Karpas-422 (cell line): Measurements from ENCODE around the gene NAB1. TPM values are rescaled to one million over a fixed set of nuclear protein-coding genes. Genes with fewer than 3 reads are reported as not detected.

ENCODE experiments used
- DNase-seq: peaks from one replicate; pipeline ENCODE4 v3.0.0-alpha.2; 2015
- H2AFZ ChIP-seq: fragments of 200-600 bp; sonication (generic); 2 replicates; pipeline ENCODE4 v1.6.1; 2014; ENCODE audit warnings: antibody characterized with exemption, low read length, mixed read lengths
- H3K27ac ChIP-seq: fragments of 200-600 bp; sonication (generic); 2 replicates; pipeline ENCODE4 v1.5.1; 2014; ENCODE audit warnings: mild to moderate bottlenecking, low read length, moderate library complexity
- H3K27me3 ChIP-seq: fragments of 200-600 bp; sonication (generic); 2 replicates; pipeline ENCODE4 v1.6.1; 2014; ENCODE audit warnings: low read length, mixed read lengths
- H3K36me3 ChIP-seq: fragments of 200-600 bp; sonication (generic); 2 replicates; pipeline ENCODE4 v1.6.1; 2014; ENCODE audit warnings: low read length, mixed read lengths; ENCODE audit not compliant: insufficient read depth
- H3K4me1 ChIP-seq: fragments of 200-600 bp; sonication (generic); 2 replicates; pipeline ENCODE4 v1.6.1; 2014; ENCODE audit warnings: mild to moderate bottlenecking, low read length, mixed read lengths
- H3K4me2 ChIP-seq: fragments of 200-600 bp; sonication (generic); 2 replicates; pipeline ENCODE4 v1.6.1; 2014; ENCODE audit warnings: low read length, low read depth, mild to moderate bottlenecking; ENCODE audit not compliant: poor library complexity, severe bottlenecking
- H3K4me3 ChIP-seq: fragments of 200-600 bp; sonication (generic); 2 replicates; pipeline ENCODE4 v1.5.1; 2014; ENCODE audit warnings: mild to moderate bottlenecking, antibody characterized with exemption, low read length, mixed read lengths
- H3K79me2 ChIP-seq: fragments of 200-600 bp; sonication (generic); 2 replicates; pipeline ENCODE4 v1.6.1; 2014; ENCODE audit warnings: mild to moderate bottlenecking, low read length, mixed read lengths
- H3K9ac ChIP-seq: fragments of 200-600 bp; sonication (generic); 2 replicates; pipeline ENCODE4 v1.6.0; 2014; ENCODE audit warnings: low read length
- H3K9me2 ChIP-seq: fragments of 200-600 bp; sonication (generic), shearing (Covaris generic); replicated peaks from 2 replicates; pipeline ENCODE4 v1.6.0; 2014; ENCODE audit warnings: mild to moderate bottlenecking, low read length, moderate library complexity; ENCODE audit not compliant: insufficient read depth
- H3K9me3 ChIP-seq: fragments of 300-700, 200-600 bp; sonication (generic); 2 replicates; pipeline ENCODE4 v1.6.1; 2014; ENCODE audit warnings: low read length, mixed read lengths
- H4K20me1 ChIP-seq: fragments of 200-600 bp; sonication (generic); 2 replicates; pipeline ENCODE4 v1.6.1; 2014; ENCODE audit warnings: mild to moderate bottlenecking, antibody characterized with exemption, low read length, low read depth; ENCODE audit not compliant: insufficient read depth
- total RNA-seq: library from RNA; depleted of rRNA; stranded (reverse); fragments of >200 nt; shearing (Covaris generic); gene quantifications from 2 replicates; pipeline ENCODE4 v1.2.3, GENCODE V29; 2014; ENCODE audit warnings: low replicate concordance

NAB1 gene
- total RNA-seq, 1 experiment from 2014 or later, result 19.6 TPM

- no peak overlapping the region for H3K4me3 ChIP-seq
- no peak overlapping the region for H3K27ac ChIP-seq
- H3K27me3 ChIP-seq, result no peaks in the 10 kb centered on the region
- no peaks in the 10 kb centered on the region for H3K36me3 ChIP-seq
- no peaks in the 10 kb centered on the region for H4K20me1 ChIP-seq
- H3K4me1 ChIP-seq, result peaks cover 9% of the 10 kb centered on the region
- no peaks in the 10 kb centered on the region for H3K9me2 ChIP-seq
- no peak overlapping the region for H3K9ac ChIP-seq
- no peak overlapping the region for H3K4me2 ChIP-seq
- no peak overlapping the region for H2AFZ ChIP-seq
- H3K9me3 ChIP-seq, result no peaks in the 10 kb centered on the region
- DNase-seq, result no peak
- H3K79me2 ChIP-seq, result peaks cover 9% of the 10 kb centered on the region; the same call in 1 of the 2 replicates
Observed at GRCh38 chr2:190656301-190656700, 7.4 kb downstream of the NAB1 start.

DNA sequence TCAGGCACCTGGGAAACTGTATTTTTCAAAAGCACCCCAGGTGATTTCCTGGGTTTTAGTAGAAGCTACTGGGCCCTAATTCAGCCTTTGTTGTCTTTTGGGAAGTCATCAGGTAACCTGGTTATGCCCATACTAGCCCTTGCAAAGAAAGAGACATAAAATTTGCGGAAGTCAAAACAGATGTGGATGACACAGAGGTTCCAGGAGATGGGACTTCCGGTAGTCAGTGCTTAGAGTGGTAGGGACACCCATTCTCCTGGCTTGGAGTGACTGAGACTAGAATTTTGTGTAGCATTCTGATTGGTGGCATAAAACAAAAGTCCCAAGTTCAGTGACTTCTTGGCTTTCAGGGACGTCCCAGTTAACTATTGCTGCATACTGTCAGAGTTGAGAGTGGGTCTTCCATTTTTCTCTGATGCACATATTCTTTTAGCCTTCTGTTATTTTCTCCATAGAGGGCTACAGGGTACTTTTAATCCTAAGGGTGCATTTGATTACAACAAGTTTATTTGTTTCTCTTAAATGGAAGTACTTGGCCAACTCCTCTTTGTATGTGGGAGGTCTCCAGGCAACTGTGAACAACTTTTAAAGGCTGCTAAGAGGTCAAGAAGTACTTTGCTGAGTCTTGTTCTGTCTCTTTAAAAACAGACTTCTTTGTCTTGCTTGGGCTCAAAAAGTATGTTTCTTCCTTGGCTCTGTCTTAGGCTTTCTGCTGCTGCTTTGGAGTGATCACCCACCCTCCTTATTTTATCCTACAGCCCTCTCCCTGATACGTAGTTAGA is 8.8 kb downstream of the NAB1 start:
- H3K27me3 ChIP-seq, result no peaks in the 10 kb centered on the region
- H3K4me3 ChIP-seq, result no peak overlapping the region
- H2AFZ ChIP-seq, result no peak overlapping the region
- no peaks in the 10 kb centered on the region for H4K20me1 ChIP-seq
- no peaks in the 10 kb centered on the region for H3K9me3 ChIP-seq
- no peak for DNase-seq
- H3K27ac ChIP-seq, result no peak overlapping the region
- H3K79me2 ChIP-seq, result peaks cover 8% of the 10 kb centered on the region; the same call in 1 of the 2 replicates
- no peak overlapping the region for H3K9ac ChIP-seq
- H3K36me3 ChIP-seq, result no peaks in the 10 kb centered on the region
- H3K4me1 ChIP-seq, result peaks cover 9% of the 10 kb centered on the region
- no peaks in the 10 kb centered on the region for H3K9me2 ChIP-seq
- no peak overlapping the region for H3K4me2 ChIP-seq

DNA sequence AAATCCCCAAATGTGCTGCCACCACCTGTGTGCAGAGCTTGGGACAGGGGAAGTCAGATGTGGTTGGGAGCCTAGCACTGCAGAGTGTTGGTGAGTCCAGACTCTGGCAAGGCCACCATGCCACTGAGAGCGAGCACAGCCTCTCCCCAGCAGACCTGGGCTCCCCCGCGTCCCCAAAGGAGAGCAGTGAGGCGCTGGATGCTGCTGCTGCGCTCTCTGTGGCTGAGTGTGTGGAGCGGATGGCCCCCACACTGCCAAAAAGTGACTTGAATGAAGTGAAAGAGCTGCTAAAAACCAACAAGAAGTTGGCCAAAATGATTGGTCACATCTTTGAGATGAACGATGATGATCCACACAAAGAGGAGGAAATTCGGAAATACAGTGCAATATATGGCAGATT is 10.7 kb downstream of the NAB1 start:
- H3K4me3 ChIP-seq, result no peak overlapping the region
- no peaks in the 10 kb centered on the region for H3K9me3 ChIP-seq
- peaks cover 9% of the 10 kb centered on the region for H3K4me1 ChIP-seq
- no peaks in the 10 kb centered on the region for H3K27me3 ChIP-seq
- DNase-seq, result no peak
- no peaks in the 10 kb centered on the region for H4K20me1 ChIP-seq
- no peak overlapping the region for H3K4me2 ChIP-seq
- no peak overlapping the region for H2AFZ ChIP-seq
- H3K27ac ChIP-seq, result no peak overlapping the region
- H3K36me3 ChIP-seq, result no peaks in the 10 kb centered on the region
- peaks cover 8% of the 10 kb centered on the region; the same call in 1 of the 2 replicates for H3K79me2 ChIP-seq
- no peak overlapping the region for H3K9ac ChIP-seq
- H3K9me2 ChIP-seq, result no peaks in the 10 kb centered on the region

DNA sequence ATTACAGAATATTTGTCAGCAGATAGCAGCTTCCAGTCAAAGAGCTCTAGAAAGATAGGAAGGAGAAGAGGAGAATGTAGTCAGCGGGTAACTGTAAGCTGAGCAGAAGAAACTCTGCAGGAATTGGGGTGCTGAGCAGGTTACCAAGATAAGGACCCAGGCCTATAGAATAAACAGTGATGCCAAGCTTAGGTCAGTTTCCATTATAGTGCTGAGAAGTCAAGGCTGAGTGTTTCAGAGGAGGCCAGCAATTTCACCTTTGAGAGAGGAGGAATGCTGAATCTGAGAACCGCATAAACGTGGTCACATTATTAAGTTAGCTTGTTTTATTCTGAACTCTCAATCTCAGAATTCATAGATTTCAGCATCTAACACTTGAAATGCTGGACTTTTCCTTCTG is 13.9 kb downstream of the NAB1 start:
- Histone ChIP-seq H3K27me3 (no peaks in the 10 kb centered on the region), H3K9ac (no peak overlapping the region), H3K9me2 (no peaks in the 10 kb centered on the region), H3K36me3 (no peaks in the 10 kb centered on the region), H3K4me3 (no peak overlapping the region), H3K4me2 (no peak overlapping the region), H3K27ac (no peak overlapping the region), H2AFZ (no peak overlapping the region), H3K4me1 (0 out of 2 replicates have a peak, but pooled peaks cover under 1% of the 10 kb centered on the region), H3K79me2 (peaks cover 5% of the 10 kb centered on the region; the same call in 1 of the 2 replicates), H4K20me1 (no peaks in the 10 kb centered on the region), H3K9me3 (no peaks in the 10 kb centered on the region)
- DNase-seq, result no peak

GRCh38 chr2:190663348-190663747 is 14.5 kb downstream of the NAB1 start:
- H3K79me2 ChIP-seq, result peaks cover under 1% of the 10 kb centered on the region; the same call in 1 of the 2 replicates
- H3K36me3 ChIP-seq, result no peaks in the 10 kb centered on the region
- DNase-seq, result no peak
- no peak overlapping the region for H2AFZ ChIP-seq
- no peak overlapping the region for H3K9ac ChIP-seq
- no peaks in the 10 kb centered on the region for H3K9me2 ChIP-seq
- no peaks in the 10 kb centered on the region for H3K9me3 ChIP-seq
- H3K4me1 ChIP-seq, result no peaks in the 10 kb centered on the region
- no peaks in the 10 kb centered on the region for H3K27me3 ChIP-seq
- no peaks in the 10 kb centered on the region for H4K20me1 ChIP-seq
- H3K4me2 ChIP-seq, result no peak overlapping the region
- H3K27ac ChIP-seq, result no peak overlapping the region
- H3K4me3 ChIP-seq, result no peak overlapping the region

DNA sequence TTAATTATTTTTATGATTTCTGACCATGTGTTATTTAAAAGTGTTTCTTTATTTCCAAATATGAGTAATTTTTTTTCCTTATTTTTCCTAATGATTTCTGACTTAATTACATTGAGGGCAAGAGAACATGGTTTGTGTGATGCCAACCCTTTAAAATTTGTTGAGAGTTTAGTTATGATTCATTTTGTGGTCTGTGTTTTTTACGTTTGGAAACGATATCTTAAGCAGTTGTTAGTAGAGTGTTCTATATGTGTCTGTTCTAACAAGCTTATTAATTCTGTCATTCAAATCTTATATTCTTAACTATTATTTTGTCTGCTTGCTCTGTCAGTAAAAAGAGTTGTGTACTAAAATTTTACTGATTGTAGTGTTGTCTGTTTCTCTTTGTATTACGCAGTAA is 15.0 kb downstream of the NAB1 start:
- Histone ChIP-seq H3K79me2 (no peaks in the 10 kb centered on the region), H3K4me1 (peaks cover under 1% of the 10 kb centered on the region; the same call in 1 of the 2 replicates), H2AFZ (no peak overlapping the region), H3K36me3 (no peaks in the 10 kb centered on the region), H3K4me3 (no peak overlapping the region), H3K27me3 (no peaks in the 10 kb centered on the region), H4K20me1 (no peaks in the 10 kb centered on the region), H3K27ac (no peak overlapping the region), H3K9me3 (no peaks in the 10 kb centered on the region), H3K9me2 (no peaks in the 10 kb centered on the region), H3K4me2 (no peak overlapping the region), H3K9ac (no peak overlapping the region)
- no peak for DNase-seq

DNA sequence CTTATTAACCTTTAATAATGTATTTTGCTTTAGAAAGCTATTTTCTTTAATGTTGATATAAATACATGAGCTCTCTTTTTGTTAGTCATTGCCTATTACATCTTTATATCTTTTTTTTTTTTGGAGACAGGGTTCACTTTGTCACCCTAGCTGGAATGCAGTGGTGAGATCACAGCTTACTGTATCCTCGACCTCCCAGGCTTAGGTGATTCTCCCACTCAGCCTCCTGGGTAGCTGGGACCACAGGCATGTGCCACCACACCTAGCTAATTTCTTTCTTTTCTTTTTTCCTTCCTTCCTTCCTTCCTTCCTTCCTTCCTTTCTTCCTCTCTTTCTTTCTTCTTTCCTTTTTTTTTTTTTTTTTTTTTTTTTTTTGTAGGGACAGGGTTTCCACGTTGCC is 15.4 kb downstream of the NAB1 start:
- no peak for DNase-seq
- Histone ChIP-seq H3K4me2 (no peak overlapping the region), H3K27ac (no peak overlapping the region), H4K20me1 (no peaks in the 10 kb centered on the region), H3K4me1 (peaks cover 4% of the 10 kb centered on the region), H3K79me2 (no peaks in the 10 kb centered on the region), H2AFZ (no peak overlapping the region), H3K9me3 (no peaks in the 10 kb centered on the region), H3K36me3 (no peaks in the 10 kb centered on the region), H3K9me2 (no peaks in the 10 kb centered on the region), H3K27me3 (no peaks in the 10 kb centered on the region), H3K9ac (no peak overlapping the region), H3K4me3 (no peak overlapping the region)

DNA sequence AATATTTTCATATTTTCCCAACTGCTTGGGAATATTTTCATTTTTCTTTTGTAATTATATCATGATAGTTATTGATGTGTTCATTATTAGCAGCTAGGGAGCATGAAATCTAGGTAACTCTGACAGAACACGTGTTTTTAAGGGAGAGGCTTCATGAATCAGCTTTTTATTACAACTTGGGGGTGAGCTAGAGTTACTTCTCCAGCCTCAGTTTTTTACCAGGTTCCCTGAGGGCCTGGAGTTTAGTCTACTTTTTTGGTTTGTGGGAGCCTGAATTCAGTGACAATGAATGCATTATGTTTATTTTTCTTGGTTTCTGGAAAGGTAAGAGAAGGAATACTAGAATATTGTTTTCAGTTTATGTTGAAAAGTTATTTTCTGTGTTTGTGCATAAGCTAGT is 18.0 kb downstream of the NAB1 start:
- Histone ChIP-seq H4K20me1 (no peaks in the 10 kb centered on the region), H2AFZ (no peak overlapping the region), H3K79me2 (no peaks in the 10 kb centered on the region), H3K27ac (no peak overlapping the region), H3K36me3 (no peaks in the 10 kb centered on the region), H3K4me1 (peaks cover 7% of the 10 kb centered on the region), H3K9me3 (no peaks in the 10 kb centered on the region), H3K4me2 (no peak overlapping the region), H3K9ac (no peak overlapping the region), H3K9me2 (no peaks in the 10 kb centered on the region), H3K4me3 (no peak overlapping the region), H3K27me3 (no peaks in the 10 kb centered on the region)
- no peak for DNase-seq
